ENCODE measurements around the gene CIPC.
A peak's percentile ranks its signal among the peaks of the same experiment; 100 is the strongest.

The CIPC gene

DNA sequence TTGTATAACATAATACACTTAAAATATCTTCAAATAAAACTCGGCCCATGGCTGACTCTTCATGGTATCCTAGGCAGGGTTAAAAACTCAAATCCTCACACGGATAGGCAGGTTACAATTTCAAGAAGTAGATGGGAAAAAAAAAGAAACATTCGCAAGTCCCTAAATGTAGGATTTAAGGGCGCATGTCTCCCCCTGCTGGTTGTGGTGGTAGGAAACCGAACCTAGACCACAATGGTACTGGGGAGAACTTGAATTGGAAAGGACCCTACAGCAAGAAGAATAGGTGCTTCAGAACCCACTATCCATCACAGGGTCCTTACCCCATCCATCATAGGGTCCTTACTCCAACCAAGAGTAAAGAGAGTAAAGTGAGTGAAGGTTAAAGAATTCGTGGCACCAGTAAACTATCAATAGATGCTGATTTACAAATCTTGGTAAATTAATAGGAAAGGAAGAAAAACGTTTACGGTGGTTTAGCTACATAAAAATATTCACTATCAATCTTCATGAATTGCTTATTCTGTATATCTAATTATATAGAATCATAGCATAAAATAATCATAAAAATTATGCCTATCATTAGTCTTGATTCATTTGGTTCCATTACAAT lies 3.3 kb upstream of the CIPC start:
- no peak overlapping the region for H3K9ac ChIP-seq (ENCODE audit: low read depth, low read length, poor library complexity, severe bottlenecking)
- no peak overlapping the region for H2AFZ ChIP-seq (ENCODE audit: low read length)
- H3F3A ChIP-seq (ENCODE audit: low read depth): no peaks in the 10 kb centered on the region
- no peaks in the 10 kb centered on the region for H3K9me2 ChIP-seq (replicated peaks; ENCODE audit: low read depth, low read length)
- H4K20me1 ChIP-seq (ENCODE audit: insufficient read depth, low read length, poor library complexity, severe bottlenecking): no peaks in the 10 kb centered on the region
- peaks cover 18% of the 10 kb centered on the region for H3K79me2 ChIP-seq (ENCODE audit: insufficient read depth, low read length)
- no peaks in the 10 kb centered on the region for H3K36me3 ChIP-seq (ENCODE audit: insufficient read depth, low read length)
- H3K4me3 ChIP-seq (ENCODE audit: low read length, poor library complexity, severe bottlenecking): no peak overlapping the region
- H3K4me1 ChIP-seq (ENCODE audit: insufficient read depth, low read length, poor library complexity, severe bottlenecking): peaks cover 15% of the 10 kb centered on the region
- H3K9me3 ChIP-seq (ENCODE audit: insufficient read depth, low read depth, low read length): peaks cover 8% of the 10 kb centered on the region; the same call in 1 of the 2 replicates
- no peak overlapping the region for H3K4me2 ChIP-seq (ENCODE audit: low read depth, low read length, poor library complexity, severe bottlenecking)
- TF ChIP-seq, protein P1, sequence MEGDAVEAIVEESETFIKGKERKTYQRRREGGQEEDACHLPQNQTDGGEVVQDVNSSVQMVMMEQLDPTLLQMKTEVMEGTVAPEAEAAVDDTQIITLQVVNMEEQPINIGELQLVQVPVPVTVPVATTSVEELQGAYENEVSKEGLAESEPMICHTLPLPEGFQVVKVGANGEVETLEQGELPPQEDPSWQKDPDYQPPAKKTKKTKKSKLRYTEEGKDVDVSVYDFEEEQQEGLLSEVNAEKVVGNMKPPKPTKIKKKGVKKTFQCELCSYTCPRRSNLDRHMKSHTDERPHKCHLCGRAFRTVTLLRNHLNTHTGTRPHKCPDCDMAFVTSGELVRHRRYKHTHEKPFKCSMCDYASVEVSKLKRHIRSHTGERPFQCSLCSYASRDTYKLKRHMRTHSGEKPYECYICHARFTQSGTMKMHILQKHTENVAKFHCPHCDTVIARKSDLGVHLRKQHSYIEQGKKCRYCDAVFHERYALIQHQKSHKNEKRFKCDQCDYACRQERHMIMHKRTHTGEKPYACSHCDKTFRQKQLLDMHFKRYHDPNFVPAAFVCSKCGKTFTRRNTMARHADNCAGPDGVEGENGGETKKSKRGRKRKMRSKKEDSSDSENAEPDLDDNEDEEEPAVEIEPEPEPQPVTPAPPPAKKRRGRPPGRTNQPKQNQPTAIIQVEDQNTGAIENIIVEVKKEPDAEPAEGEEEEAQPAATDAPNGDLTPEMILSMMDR (conservative IDR thresholded peaks at IDR 0.05; ENCODE audit: low read length): peak; percentile 85
- TF ChIP-seq EZH2phosphoT487 (IDR thresholded peaks at IDR 0.05; ENCODE audit: borderline replicate concordance): no peak
- H3K27me3 ChIP-seq (ENCODE audit: insufficient read depth, low read length, poor library complexity, severe bottlenecking): no peaks in the 10 kb centered on the region

DNA sequence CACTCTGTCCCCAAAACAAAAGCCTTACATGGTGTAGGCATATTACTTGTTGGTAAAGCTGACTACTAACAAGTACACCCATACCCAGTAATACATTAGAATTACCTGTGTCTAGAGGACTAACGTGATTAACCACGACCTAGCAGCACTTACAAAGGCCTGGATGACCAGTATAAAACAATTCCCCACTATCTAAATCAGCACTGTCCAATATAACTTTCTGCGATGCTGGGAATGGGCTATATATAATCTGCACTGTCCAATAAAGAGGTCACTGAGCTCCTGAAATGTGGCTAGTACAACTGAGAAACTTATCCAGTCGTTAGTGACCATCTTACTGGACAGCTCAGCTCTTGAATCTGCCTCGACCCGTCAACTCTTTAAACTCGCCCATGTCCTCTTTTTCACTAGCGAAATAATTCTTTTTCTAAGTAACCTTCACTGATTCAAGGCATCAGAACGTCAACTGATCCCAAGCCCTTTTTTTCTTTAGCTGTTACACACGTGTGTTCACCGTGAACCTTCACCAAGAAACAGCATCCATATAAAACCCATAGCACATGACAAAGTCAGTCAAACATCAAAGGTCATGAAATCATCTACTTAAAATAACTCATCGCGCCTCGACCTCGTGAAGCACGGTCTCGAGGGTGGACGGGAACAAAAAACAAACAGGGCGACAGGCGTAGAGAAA lies 905 bp upstream of the CIPC start:
- H3K4me1 ChIP-seq (ENCODE audit: insufficient read depth, low read length, poor library complexity, severe bottlenecking): peaks cover 31% of the 10 kb centered on the region
- H3K36me3 ChIP-seq (ENCODE audit: insufficient read depth, low read length): no peaks in the 10 kb centered on the region
- H3K4me2 ChIP-seq (ENCODE audit: low read depth, low read length, poor library complexity, severe bottlenecking): peak overlapping the region; percentile 88
- H3K4me3 ChIP-seq (ENCODE audit: low read length, poor library complexity, severe bottlenecking): peak overlapping the region; percentile 85
- H3K79me2 ChIP-seq (ENCODE audit: insufficient read depth, low read length): peaks cover 24% of the 10 kb centered on the region
- peak overlapping the region; percentile 86 for H2AFZ ChIP-seq (ENCODE audit: low read length)
- no peaks in the 10 kb centered on the region for H3K27me3 ChIP-seq (ENCODE audit: insufficient read depth, low read length, poor library complexity, severe bottlenecking)
- peak overlapping the region; percentile 79 for H3K9ac ChIP-seq (ENCODE audit: low read depth, low read length, poor library complexity, severe bottlenecking)
- H3K9me2 ChIP-seq (replicated peaks; ENCODE audit: low read depth, low read length): no peaks in the 10 kb centered on the region
- no peaks in the 10 kb centered on the region for H4K20me1 ChIP-seq (ENCODE audit: insufficient read depth, low read length, poor library complexity, severe bottlenecking)
- no peaks in the 10 kb centered on the region for H3F3A ChIP-seq (ENCODE audit: low read depth)
- no peaks in the 10 kb centered on the region for H3K9me3 ChIP-seq (ENCODE audit: insufficient read depth, low read depth, low read length)
- TF ChIP-seq EZH2phosphoT487 (IDR thresholded peaks at IDR 0.05; ENCODE audit: borderline replicate concordance): no peak
- TF ChIP-seq, protein P1 (conservative IDR thresholded peaks at IDR 0.05; ENCODE audit: low read length): no peak

DNA sequence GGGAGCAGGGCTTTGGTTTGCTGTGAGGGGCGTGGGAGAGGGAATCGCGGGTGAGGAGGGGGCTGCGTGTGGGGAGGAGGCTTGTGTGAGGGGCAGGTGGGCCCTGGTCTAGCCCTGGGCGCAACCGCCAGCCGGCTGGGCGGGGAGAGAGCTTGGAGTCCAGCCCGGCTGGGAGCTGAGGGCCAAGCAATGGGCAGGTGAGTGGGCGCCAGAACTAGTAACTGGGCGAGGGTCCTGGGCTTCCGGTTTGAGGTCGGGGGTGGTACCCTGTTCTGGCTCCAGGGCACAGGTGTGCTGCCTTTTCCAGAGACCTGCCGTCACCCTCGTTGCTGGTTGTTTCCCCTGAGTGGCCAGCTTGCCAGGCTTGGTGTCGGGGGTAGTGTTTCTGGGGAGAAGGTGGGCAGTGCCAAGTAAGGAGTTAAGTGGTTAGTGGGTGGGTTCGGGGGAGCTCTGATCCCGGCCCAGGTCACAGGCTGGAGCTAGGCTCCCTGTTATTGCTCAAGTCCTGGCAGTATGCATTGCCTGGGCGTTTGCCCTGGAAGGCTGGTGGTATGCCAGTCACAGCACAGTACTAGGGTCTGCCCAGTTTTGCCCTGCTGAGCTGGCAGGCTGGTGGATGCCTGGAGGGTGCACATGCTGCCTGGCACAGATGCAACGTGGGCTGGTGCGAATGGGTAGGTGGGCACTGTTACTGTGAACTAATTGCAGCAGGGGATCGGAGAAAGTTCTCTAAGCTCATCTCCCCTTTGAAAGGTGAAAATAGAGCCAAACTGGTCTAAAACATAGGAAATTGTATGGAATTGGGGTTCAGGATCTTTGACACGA lies 683 bp downstream of the CIPC start:
- H3K4me3 ChIP-seq (ENCODE audit: low read length, poor library complexity, severe bottlenecking): peak overlapping the region; percentile 81
- peak overlapping the region; percentile 84 for H3K9ac ChIP-seq (ENCODE audit: low read depth, low read length, poor library complexity, severe bottlenecking)

More for the DNA sequence above, 683 bp downstream of the CIPC start:
- H4K20me1 ChIP-seq (ENCODE audit: insufficient read depth, low read length, poor library complexity, severe bottlenecking): no peaks in the 10 kb centered on the region
- peaks cover 24% of the 10 kb centered on the region for H3K79me2 ChIP-seq (ENCODE audit: insufficient read depth, low read length)
- peak overlapping the region; percentile 91 for H2AFZ ChIP-seq (ENCODE audit: low read length)
- H3K4me1 ChIP-seq (ENCODE audit: insufficient read depth, low read length, poor library complexity, severe bottlenecking): peaks cover 33% of the 10 kb centered on the region
- H3K9me2 ChIP-seq (replicated peaks; ENCODE audit: low read depth, low read length): no peaks in the 10 kb centered on the region
- peak overlapping the region; percentile 95 for H3K4me2 ChIP-seq (ENCODE audit: low read depth, low read length, poor library complexity, severe bottlenecking)
- no peaks in the 10 kb centered on the region for H3K27me3 ChIP-seq (ENCODE audit: insufficient read depth, low read length, poor library complexity, severe bottlenecking)
- H3F3A ChIP-seq (ENCODE audit: low read depth): no peaks in the 10 kb centered on the region
- H3K9me3 ChIP-seq (ENCODE audit: insufficient read depth, low read depth, low read length): no peaks in the 10 kb centered on the region
- no peaks in the 10 kb centered on the region for H3K36me3 ChIP-seq (ENCODE audit: insufficient read depth, low read length)
- TF ChIP-seq, protein P1 (conservative IDR thresholded peaks at IDR 0.05; ENCODE audit: low read length): no peak
- no peak for TF ChIP-seq EZH2phosphoT487 (IDR thresholded peaks at IDR 0.05; ENCODE audit: borderline replicate concordance)

Data from Loucy (cell line).